HepG2 (cell line): ENCODE results near the gene ENTPD2. TPM values are rescaled to one million over a fixed set of nuclear protein-coding genes. Genes with fewer than 3 reads are reported as not detected.

Experiments used
- BORCS8-MEF2B ChIP-seq: sonication (generic); formaldehyde crosslinking; IDR thresholded peaks from 2 replicates; pipeline ENCODE4 v1.8.0; 2022; ENCODE audit warnings: mild to moderate bottlenecking, missing genetic modification reagents
- FOXP1 ChIP-seq, 2 experiments: fragments of 450-650 bp in 1 of 2; IDR thresholded peaks; 2 replicates each; pipeline ENCODE4 v1.6.1; 2017 to 2018; ENCODE audit warnings: antibody characterized with exemption in 1 of 2
- KDM5A ChIP-seq: fragments of 200-600 bp; sonication (generic); IDR thresholded peaks from 2 replicates; pipeline ENCODE4 v1.7.0; 2018; ENCODE audit warnings: antibody characterized with exemption, mild to moderate bottlenecking, low read length, borderline replicate concordance
- PHF5A ChIP-seq: IDR thresholded peaks from one replicate; pipeline ENCODE4 v1.6.1; 2018; ENCODE audit warnings: low read depth, missing genetic modification reagents; ENCODE audit not compliant: unreplicated experiment
- RBFOX2 ChIP-seq: fragments of 200-400 bp; formaldehyde crosslinking; IDR thresholded peaks from 2 replicates; pipeline ENCODE4 v1.6.1; 2017; ENCODE audit warnings: low read depth, mild to moderate bottlenecking, low read length
- RFX3 ChIP-seq: IDR thresholded peaks from 2 replicates; pipeline ENCODE4 v1.6.1; 2016; ENCODE audit warnings: missing biosample characterization, missing genetic modification reagents
- SIX4 ChIP-seq: sonication (generic); formaldehyde crosslinking; IDR thresholded peaks from 2 replicates; pipeline ENCODE4 v1.4.0; 2020; ENCODE audit warnings: missing genetic modification reagents
- SP1 ChIP-seq, 2 experiments: fragments of 450-650 bp in 1 of 2; sonication (generic) in 1 of 2; formaldehyde crosslinking in 1 of 2; IDR thresholded peaks; 2 replicates each; pipeline versions ENCODE4 v1.4.0 to v1.6.1; 2016 to 2020; ENCODE audit warnings: missing genetic modification reagents in 1 of 2
- ZFP90 ChIP-seq: sonication (generic); formaldehyde crosslinking; IDR thresholded peaks from 2 replicates; pipeline ENCODE4 v1.8.0; 2022; ENCODE audit warnings: missing genetic modification reagents, mild to moderate bottlenecking, inconsistent platforms, borderline replicate concordance
- ZNF207 ChIP-seq: fragments of 450-650 bp; IDR thresholded peaks from 2 replicates; pipeline ENCODE4 v1.6.1; 2016; ENCODE audit warnings: antibody characterized with exemption, borderline replicate concordance
- ZNF510 ChIP-seq: sonication (generic); formaldehyde crosslinking; IDR thresholded peaks from 2 replicates; pipeline ENCODE4 v1.4.0; 2020; ENCODE audit warnings: low read depth, mild to moderate bottlenecking, missing genetic modification reagents
- polyA plus RNA-seq, 8 experiments: library from polyadenylated mRNA; depleted of rRNA in 3 of 8; stranded (reverse) in 7 of 8; unstranded in 1 of 8; fragments of >200 nt; fragmentation: Illumina TruSeq in 4 of 8; extraction: Trizol in 4 of 8; gene quantifications; 2 replicates each; pipeline versions ENCODE4 v1.2.1 to v1.2.3, GENCODE V29; 2011 to 2016; ENCODE audit warnings: low read depth in 4 of 8, missing spikeins in 1 of 8, mixed read lengths in 1 of 8; ENCODE audit not compliant: insufficient read depth in 1 of 8
- total RNA-seq, 5 experiments: library from RNA; depleted of rRNA; stranded (reverse); fragments of >200 nt; fragmentation: Illumina TruSeq; extraction: Trizol; gene quantifications; 2 replicates each; pipeline ENCODE4 v1.2.3, GENCODE V29; 2016; ENCODE audit warnings: low read depth in 1 of 5
- TF ChIP-seq, protein P1 (sequence below): sonication (generic); formaldehyde crosslinking; IDR thresholded peaks from 2 replicates; pipeline ENCODE4 v1.5.1; 2020; ENCODE audit warnings: missing genetic modification reagents, mild to moderate bottlenecking, borderline replicate concordance
- TF ChIP-seq, protein P2 (sequence below): sonication (generic); formaldehyde crosslinking; conservative IDR thresholded peaks from 2 replicates; pipeline ENCODE4 v1.8.0; 2022; ENCODE audit warnings: mild to moderate bottlenecking, moderate library complexity, missing genetic modification reagents
- TF ChIP-seq, protein P3 (sequence below): sonication (generic); formaldehyde crosslinking; IDR thresholded peaks from 2 replicates; pipeline ENCODE4 v1.8.0; 2022; ENCODE audit warnings: low read depth, missing genetic modification reagents
- TF ChIP-seq, protein P4 (sequence below): sonication (generic); formaldehyde crosslinking; IDR thresholded peaks from 2 replicates; pipeline ENCODE4 v1.5.0; 2020; ENCODE audit warnings: mild to moderate bottlenecking, missing genetic modification reagents, borderline replicate concordance

The ENTPD2 gene
- total and polyA plus RNA-seq, 2 of the 13 experiments (the other 11 are each of a cell fraction or from before 2014, with no cell fraction given), result 0.95 to 3.2 TPM

DNA sequence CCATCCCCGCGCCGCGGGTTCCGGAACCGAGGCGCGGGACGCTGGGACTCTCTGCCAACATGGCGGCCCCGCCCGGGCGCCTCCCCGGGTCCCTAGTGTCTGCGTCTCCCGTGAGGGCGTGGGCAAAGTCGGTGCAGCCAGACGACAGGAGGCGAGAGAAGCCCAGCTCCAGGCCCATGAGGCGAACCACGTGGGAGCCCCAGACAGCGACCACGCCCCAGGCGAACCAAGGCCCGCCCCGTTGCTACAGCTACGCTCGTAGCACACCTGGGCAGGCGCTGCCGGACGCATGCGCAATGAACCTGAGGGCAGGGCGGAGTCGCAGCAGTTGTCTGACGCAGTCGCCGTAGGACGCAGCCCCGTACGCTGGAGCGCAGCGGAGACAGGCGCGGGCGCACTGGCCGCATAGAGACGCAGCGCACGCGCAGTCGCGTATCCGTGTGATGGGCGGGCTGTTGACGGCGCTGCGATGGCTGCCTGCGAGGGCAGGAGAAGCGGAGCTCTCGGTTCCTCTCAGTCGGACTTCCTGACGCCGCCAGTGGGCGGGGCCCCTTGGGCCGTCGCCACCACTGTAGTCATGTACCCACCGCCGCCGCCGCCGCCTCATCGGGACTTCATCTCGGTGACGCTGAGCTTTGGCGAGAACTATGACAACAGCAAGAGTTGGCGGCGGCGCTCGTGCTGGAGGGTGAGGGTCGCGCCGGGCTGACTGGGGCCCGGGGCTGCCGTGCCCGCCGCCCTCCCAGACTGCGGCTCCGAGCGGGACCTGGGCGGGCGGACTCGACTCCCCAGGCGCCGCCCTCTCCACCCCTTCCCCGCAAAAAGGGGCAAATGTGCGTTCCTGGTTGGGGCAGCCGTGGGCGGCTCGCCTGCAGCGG is 32.9 kb upstream of the ENTPD2 start, which contains the start of gene MAN1B1 (continued):
- TF ChIP-seq ZNF510 (CRISPR knock-in tag) (no peak), SP1 (IDR thresholded peaks at IDR 0.05) (no peak), SP1 (CRISPR knock-in tag; IDR thresholded peaks at IDR 0.05) (peak; percentile 58), ZFP90 (CRISPR knock-in tag) (no peak; the same call in 1 of the 2 replicates), ZNF207 (no peak), KDM5A (peak; percentile 44; the same call in 1 of the 2 replicates), RBFOX2 (peak; percentile 97), FOXP1 (IDR thresholded peaks at IDR 0.05) (no peak), FOXP1 (CRISPR knock-in tag; IDR thresholded peaks at IDR 0.05) (peak; percentile 38), BORCS8-MEF2B (CRISPR knock-in tag) (peak; percentile 36; the same call in 1 of the 2 replicates), PHF5A (no peak), SIX4 (no peak), RFX3 (peak; percentile 80)
- TF ChIP-seq, protein P1, sequence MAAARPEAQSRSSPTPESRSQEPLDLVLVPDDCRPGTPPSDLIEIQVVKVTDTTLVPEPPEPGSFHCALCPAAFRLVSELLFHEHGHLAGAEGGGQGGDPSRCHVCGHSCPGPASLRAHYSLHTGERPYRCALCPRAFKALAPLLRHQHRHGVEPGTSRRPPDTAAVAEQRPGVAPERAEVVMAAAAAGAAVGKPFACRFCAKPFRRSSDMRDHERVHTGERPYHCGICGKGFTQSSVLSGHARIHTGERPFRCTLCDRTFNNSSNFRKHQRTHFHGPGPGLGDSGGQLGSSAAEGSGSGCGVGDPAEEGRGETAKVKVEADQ, result no peak; the same call in 1 of the 2 replicates
- TF ChIP-seq, protein P2, sequence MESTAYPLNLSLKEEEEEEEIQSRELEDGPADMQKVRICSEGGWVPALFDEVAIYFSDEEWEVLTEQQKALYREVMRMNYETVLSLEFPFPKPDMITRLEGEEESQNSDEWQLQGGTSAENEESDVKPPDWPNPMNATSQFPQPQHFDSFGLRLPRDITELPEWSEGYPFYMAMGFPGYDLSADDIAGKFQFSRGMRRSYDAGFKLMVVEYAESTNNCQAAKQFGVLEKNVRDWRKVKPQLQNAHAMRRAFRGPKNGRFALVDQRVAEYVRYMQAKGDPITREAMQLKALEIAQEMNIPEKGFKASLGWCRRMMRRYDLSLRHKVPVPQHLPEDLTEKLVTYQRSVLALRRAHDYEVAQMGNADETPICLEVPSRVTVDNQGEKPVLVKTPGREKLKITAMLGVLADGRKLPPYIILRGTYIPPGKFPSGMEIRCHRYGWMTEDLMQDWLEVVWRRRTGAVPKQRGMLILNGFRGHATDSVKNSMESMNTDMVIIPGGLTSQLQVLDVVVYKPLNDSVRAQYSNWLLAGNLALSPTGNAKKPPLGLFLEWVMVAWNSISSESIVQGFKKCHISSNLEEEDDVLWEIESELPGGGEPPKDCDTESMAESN, result no peak
- TF ChIP-seq, protein P3, sequence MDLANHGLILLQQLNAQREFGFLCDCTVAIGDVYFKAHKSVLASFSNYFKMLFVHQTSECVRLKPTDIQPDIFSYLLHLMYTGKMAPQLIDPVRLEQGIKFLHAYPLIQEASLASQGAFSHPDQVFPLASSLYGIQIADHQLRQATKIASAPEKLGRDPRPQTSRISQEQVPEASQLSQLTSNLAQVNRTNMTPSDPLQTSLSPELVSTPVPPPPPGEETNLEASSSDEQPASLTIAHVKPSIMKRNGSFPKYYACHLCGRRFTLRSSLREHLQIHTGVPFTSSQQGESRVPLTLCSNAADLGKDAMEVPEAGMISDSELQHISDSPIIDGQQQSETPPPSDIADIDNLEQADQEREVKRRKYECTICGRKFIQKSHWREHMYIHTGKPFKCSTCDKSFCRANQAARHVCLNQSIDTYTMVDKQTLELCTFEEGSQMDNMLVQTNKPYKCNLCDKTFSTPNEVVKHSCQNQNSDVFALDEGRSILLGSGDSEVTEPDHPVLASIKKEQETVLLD, result peak; percentile 57
- TF ChIP-seq, protein P4, sequence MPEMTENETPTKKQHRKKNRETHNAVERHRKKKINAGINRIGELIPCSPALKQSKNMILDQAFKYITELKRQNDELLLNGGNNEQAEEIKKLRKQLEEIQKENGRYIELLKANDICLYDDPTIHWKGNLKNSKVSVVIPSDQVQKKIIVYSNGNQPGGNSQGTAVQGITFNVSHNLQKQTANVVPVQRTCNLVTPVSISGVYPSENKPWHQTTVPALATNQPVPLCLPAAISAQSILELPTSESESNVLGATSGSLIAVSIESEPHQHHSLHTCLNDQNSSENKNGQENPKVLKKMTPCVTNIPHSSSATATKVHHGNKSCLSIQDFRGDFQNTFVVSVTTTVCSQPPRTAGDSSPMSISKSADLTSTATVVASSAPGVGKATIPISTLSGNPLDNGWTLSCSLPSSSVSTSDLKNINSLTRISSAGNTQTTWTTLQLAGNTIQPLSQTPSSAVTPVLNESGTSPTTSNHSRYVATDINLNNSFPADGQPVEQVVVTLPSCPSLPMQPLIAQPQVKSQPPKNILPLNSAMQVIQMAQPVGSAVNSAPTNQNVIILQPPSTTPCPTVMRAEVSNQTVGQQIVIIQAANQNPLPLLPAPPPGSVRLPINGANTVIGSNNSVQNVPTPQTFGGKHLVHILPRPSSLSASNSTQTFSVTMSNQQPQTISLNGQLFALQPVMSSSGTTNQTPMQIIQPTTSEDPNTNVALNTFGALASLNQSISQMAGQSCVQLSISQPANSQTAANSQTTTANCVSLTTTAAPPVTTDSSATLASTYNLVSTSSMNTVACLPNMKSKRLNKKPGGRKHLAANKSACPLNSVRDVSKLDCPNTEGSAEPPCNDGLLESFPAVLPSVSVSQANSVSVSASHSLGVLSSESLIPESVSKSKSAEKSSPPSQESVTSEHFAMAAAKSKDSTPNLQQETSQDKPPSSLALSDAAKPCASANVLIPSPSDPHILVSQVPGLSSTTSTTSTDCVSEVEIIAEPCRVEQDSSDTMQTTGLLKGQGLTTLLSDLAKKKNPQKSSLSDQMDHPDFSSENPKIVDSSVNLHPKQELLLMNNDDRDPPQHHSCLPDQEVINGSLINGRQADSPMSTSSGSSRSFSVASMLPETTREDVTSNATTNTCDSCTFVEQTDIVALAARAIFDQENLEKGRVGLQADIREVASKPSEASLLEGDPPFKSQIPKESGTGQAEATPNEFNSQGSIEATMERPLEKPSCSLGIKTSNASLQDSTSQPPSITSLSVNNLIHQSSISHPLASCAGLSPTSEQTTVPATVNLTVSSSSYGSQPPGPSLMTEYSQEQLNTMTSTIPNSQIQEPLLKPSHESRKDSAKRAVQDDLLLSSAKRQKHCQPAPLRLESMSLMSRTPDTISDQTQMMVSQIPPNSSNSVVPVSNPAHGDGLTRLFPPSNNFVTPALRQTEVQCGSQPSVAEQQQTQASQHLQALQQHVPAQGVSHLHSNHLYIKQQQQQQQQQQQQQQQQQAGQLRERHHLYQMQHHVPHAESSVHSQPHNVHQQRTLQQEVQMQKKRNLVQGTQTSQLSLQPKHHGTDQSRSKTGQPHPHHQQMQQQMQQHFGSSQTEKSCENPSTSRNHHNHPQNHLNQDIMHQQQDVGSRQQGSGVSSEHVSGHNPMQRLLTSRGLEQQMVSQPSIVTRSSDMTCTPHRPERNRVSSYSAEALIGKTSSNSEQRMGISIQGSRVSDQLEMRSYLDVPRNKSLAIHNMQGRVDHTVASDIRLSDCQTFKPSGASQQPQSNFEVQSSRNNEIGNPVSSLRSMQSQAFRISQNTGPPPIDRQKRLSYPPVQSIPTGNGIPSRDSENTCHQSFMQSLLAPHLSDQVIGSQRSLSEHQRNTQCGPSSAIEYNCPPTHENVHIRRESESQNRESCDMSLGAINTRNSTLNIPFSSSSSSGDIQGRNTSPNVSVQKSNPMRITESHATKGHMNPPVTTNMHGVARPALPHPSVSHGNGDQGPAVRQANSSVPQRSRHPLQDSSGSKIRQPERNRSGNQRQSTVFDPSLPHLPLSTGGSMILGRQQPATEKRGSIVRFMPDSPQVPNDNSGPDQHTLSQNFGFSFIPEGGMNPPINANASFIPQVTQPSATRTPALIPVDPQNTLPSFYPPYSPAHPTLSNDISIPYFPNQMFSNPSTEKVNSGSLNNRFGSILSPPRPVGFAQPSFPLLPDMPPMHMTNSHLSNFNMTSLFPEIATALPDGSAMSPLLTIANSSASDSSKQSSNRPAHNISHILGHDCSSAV (CRISPR knock-in tag), result no peak; the same call in 1 of the 2 replicates
